Loucy (cell line): ENCODE measurements around the gene SLC7A9.
"Not testable (repeated sequence)": the region's sequence is repeated elsewhere in the genome, so short reads cannot be mapped to it uniquely, and the experiment has no call there.

ENCODE experiments used
- H2AFZ ChIP-seq: fragments of 200-600 bp; sonication (generic); 2 replicates; pipeline ENCODE4 v1.6.0; 2016; ENCODE audit warnings: antibody characterized with exemption, mild to moderate bottlenecking, low read length, moderate library complexity
- H3F3A ChIP-seq: fragments of 200-600 bp; 2 replicates; pipeline ENCODE4 v1.6.0; 2016; ENCODE audit warnings: antibody characterized with exemption, low read depth, mild to moderate bottlenecking
- H3K27me3 ChIP-seq: fragments of 200-600 bp; sonication (generic); 2 replicates; pipeline ENCODE4 v1.6.1; 2014; ENCODE audit warnings: low read length, mild to moderate bottlenecking; ENCODE audit not compliant: insufficient read depth, poor library complexity, severe bottlenecking
- H3K36me3 ChIP-seq: fragments of 200-600 bp; sonication (generic); 2 replicates; pipeline ENCODE4 v1.6.1; 2016; ENCODE audit warnings: low read length; ENCODE audit not compliant: insufficient read depth
- H3K4me1 ChIP-seq: fragments of 200-600 bp; sonication (generic); 2 replicates; pipeline ENCODE4 v1.5.1; 2014; ENCODE audit warnings: low read length, mild to moderate bottlenecking; ENCODE audit not compliant: insufficient read depth, poor library complexity, severe bottlenecking
- H3K4me2 ChIP-seq: fragments of 200-600 bp; sonication (generic); 2 replicates; pipeline ENCODE4 v1.6.0; 2014; ENCODE audit warnings: antibody characterized with exemption, low read length, low read depth, mild to moderate bottlenecking; ENCODE audit not compliant: poor library complexity, severe bottlenecking
- H3K4me3 ChIP-seq: fragments of 200-600 bp; sonication (generic); 2 replicates; pipeline ENCODE4 v1.5.1; 2014; ENCODE audit warnings: low read length, mild to moderate bottlenecking, mixed read lengths; ENCODE audit not compliant: poor library complexity, severe bottlenecking
- H3K79me2 ChIP-seq: fragments of 200-600 bp; sonication (generic); 2 replicates; pipeline ENCODE4 v1.6.1; 2014; ENCODE audit warnings: low read length; ENCODE audit not compliant: insufficient read depth
- H3K9ac ChIP-seq: fragments of 200-600 bp; sonication (generic); 2 replicates; pipeline ENCODE4 v1.6.0; 2014; ENCODE audit warnings: mild to moderate bottlenecking, low read depth, low read length, moderate library complexity; ENCODE audit not compliant: poor library complexity, severe bottlenecking
- H3K9me2 ChIP-seq: fragments of 200-600 bp; sonication (generic); replicated peaks from 2 replicates; pipeline ENCODE4 v1.6.1; 2016; ENCODE audit warnings: low read depth, low read length, mixed read lengths
- H3K9me3 ChIP-seq: fragments of 200-600 bp; sonication (generic); 2 replicates; pipeline ENCODE4 v1.6.1; 2014; ENCODE audit warnings: mild to moderate bottlenecking, antibody characterized with exemption, low read length, low read depth; ENCODE audit not compliant: insufficient read depth
- H4K20me1 ChIP-seq: fragments of 200-600 bp; sonication (generic); 2 replicates; pipeline ENCODE4 v1.6.0; 2014; ENCODE audit warnings: antibody characterized with exemption, low read length, mild to moderate bottlenecking; ENCODE audit not compliant: insufficient read depth, poor library complexity, severe bottlenecking
- CTCF ChIP-seq: fragments of 200-600 bp; sonication (generic); conservative IDR thresholded peaks from 2 replicates; pipeline ENCODE4 v1.5.1; 2014; ENCODE audit warnings: mild to moderate bottlenecking, antibody characterized with exemption, low read length
- EZH2phosphoT487 ChIP-seq: fragments of 200-600 bp; IDR thresholded peaks from 2 replicates; pipeline ENCODE4 v1.6.1; 2018; ENCODE audit warnings: antibody characterized with exemption, mild to moderate bottlenecking, moderate library complexity, borderline replicate concordance

The SLC7A9 gene

DNA sequence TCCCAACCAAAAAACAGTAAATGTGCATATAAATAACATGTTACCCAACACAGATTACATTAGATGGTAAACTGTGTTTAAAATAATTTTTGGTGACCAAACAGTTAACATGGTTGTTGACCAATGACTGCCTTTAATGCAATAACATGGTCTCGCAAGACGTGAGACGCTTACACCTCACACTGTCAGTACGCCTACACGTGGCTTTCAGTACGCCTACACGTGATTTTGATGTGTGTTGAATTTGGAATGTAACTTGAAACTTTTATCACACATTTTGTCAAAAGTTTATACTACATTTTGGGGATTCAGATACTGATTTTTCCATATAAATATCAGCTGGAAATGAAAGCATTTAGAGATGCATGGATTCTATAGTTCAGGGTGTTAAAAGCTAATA is 32.0 kb downstream of the SLC7A9 start:
- H3K27me3 ChIP-seq, result no peaks in the 10 kb centered on the region
- no peak overlapping the region for H2AFZ ChIP-seq
- no peaks in the 10 kb centered on the region for H4K20me1 ChIP-seq
- H3K9me3 ChIP-seq, result no peaks in the 10 kb centered on the region
- no peak for TF ChIP-seq EZH2phosphoT487
- TF ChIP-seq CTCF, result no peak
- H3K4me2 ChIP-seq, result no peak overlapping the region
- no peaks in the 10 kb centered on the region for H3F3A ChIP-seq
- no peaks in the 10 kb centered on the region for H3K79me2 ChIP-seq
- H3K9me2 ChIP-seq, result no peaks in the 10 kb centered on the region
- H3K4me1 ChIP-seq, result no peaks in the 10 kb centered on the region
- no peak overlapping the region for H3K9ac ChIP-seq
- no peak overlapping the region for H3K4me3 ChIP-seq
- no peaks in the 10 kb centered on the region for H3K36me3 ChIP-seq

- H3K79me2 ChIP-seq, H3K9ac ChIP-seq, H3K4me1 ChIP-seq, H3K9me3 ChIP-seq, H4K20me1 ChIP-seq, H2AFZ ChIP-seq, H3K4me3 ChIP-seq, H3K4me2 ChIP-seq, H3K27me3 ChIP-seq, H3K36me3 ChIP-seq, H3F3A ChIP-seq, H3K9me2 ChIP-seq: not testable (repeated sequence)
Observed at GRCh38 chr19:32833388-32833787, 36.2 kb downstream of the SLC7A9 start.

DNA sequence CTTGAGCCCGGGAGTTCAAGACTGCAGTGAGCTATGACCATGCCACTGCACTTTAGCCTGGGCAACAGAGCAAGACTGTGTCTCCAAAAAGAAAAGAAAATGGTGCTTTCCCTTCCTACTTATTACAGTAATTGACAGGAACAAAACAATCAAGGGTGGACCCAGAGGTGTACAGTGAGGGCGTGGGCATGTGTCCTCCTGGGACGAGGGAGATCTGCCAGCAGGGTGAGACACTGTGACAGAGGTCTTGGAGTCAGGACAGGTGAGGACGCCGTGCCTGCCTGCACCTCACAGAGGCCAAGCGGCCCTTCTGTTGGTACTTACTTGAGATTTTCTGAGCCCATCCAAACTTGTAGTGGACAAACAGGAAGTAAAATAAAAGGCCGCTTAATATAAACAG is 36.7 kb downstream of the SLC7A9 start:
- not testable (repeated sequence) for H3K9me3 ChIP-seq, H3K79me2 ChIP-seq, H3K36me3 ChIP-seq, H4K20me1 ChIP-seq, H2AFZ ChIP-seq, H3K4me2 ChIP-seq, H3F3A ChIP-seq, H3K27me3 ChIP-seq, H3K9ac ChIP-seq, H3K4me1 ChIP-seq, H3K4me3 ChIP-seq, H3K9me2 ChIP-seq

- not testable (repeated sequence) for H3F3A ChIP-seq, H3K27me3 ChIP-seq, H3K9ac ChIP-seq, H3K4me3 ChIP-seq, H3K79me2 ChIP-seq, H3K4me2 ChIP-seq, H3K36me3 ChIP-seq, H2AFZ ChIP-seq, H3K9me3 ChIP-seq, H3K4me1 ChIP-seq, H4K20me1 ChIP-seq, H3K9me2 ChIP-seq
Observed at GRCh38 chr19:32832094-32832493, 37.5 kb downstream of the SLC7A9 start.

DNA sequence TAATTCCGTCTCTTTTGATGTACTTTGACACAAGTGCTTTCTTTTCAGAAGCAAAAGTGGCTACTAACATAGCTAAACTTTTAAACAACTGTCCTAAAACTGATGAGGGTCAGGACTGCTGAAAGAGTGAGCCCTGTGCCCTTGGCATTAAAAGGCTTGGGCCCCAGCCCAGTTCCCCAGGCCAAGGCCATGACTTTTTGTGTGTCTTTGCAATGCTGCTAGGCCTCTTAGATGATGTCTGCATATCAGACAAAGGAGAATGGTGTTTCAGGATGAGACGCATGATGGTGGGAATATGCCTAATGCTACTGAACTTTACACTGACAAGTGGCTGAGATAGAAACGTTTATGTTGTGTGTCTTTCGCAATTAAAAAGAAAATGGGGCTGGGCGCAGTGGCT is 38.0 kb downstream of the SLC7A9 start:
- no peaks in the 10 kb centered on the region for H3F3A ChIP-seq
- H3K9me2 ChIP-seq, result no peaks in the 10 kb centered on the region
- no peaks in the 10 kb centered on the region for H3K4me1 ChIP-seq
- H2AFZ ChIP-seq, result no peak overlapping the region
- H3K4me2 ChIP-seq, result no peak overlapping the region
- H3K9ac ChIP-seq, result no peak overlapping the region
- H3K9me3 ChIP-seq, result no peaks in the 10 kb centered on the region
- H3K4me3 ChIP-seq, result no peak overlapping the region
- no peaks in the 10 kb centered on the region for H4K20me1 ChIP-seq
- no peaks in the 10 kb centered on the region for H3K79me2 ChIP-seq
- H3K27me3 ChIP-seq, result no peaks in the 10 kb centered on the region
- no peaks in the 10 kb centered on the region for H3K36me3 ChIP-seq
- no peak for TF ChIP-seq CTCF
